OCI-LY7 (cell line): ENCODE results near the gene BICRAL. TPM values are rescaled to one million over a fixed set of nuclear protein-coding genes. Genes with fewer than 3 reads are reported as not detected.
"Not testable (repeated sequence)": the region's sequence is repeated elsewhere in the genome, so short reads cannot be mapped to it uniquely, and the experiment has no call there.

Source experiments
- BruUV-seq: library from RNA; stranded (reverse); fragments of 400-500 nt; replicated peaks from 2 replicates; lab custom pipeline; 2021; lab: Mats Ljungman, UMichigan
- CTCF ChIA-PET: fragments of 300-600 bp; sonication (Branson Sonifier 250); formaldehyde crosslinking; loops from one replicate; lab custom pipeline; 2022; ENCODE audit warnings: antibody characterized with exemption; ENCODE audit not compliant: unreplicated experiment; lab: Charles Lee
- POLR2A ChIA-PET: fragments of 300-600 bp; sonication (Branson Sonifier 250); formaldehyde crosslinking; loops from one replicate; lab custom pipeline; 2022; ENCODE audit warnings: antibody characterized with exemption; lab: Charles Lee
- DNase-seq: peaks from one replicate; pipeline ENCODE4 v3.0.0-alpha.2; 2015; ENCODE audit warnings: low spot score
- H2AFZ ChIP-seq: fragments of 200-600 bp; sonication (generic), shearing (Covaris generic); 2 replicates; pipeline ENCODE4 v1.6.1; 2014; ENCODE audit warnings: mild to moderate bottlenecking, antibody characterized with exemption, low read length, moderate library complexity
- H3K27ac ChIP-seq: fragments of 200-600 bp; sonication (generic); 2 replicates; pipeline ENCODE4 v1.5.1; 2014; ENCODE audit warnings: mixed run types, low read depth, mild to moderate bottlenecking, moderate library complexity, low read length, inconsistent platforms; ENCODE audit not compliant: poor library complexity, severe bottlenecking
- H3K36me3 ChIP-seq: fragments of 200-600 bp; sonication (generic); 2 replicates; pipeline ENCODE4 v1.6.1; 2014; ENCODE audit warnings: mild to moderate bottlenecking, antibody characterized with exemption, low read length, moderate library complexity, mixed read lengths; ENCODE audit not compliant: insufficient read depth
- H3K4me1 ChIP-seq: fragments of 200-600 bp; sonication (generic); 2 replicates; pipeline ENCODE4 v1.5.1; 2014; ENCODE audit warnings: mild to moderate bottlenecking, low read length; ENCODE audit not compliant: insufficient read depth, poor library complexity, severe bottlenecking
- H3K4me2 ChIP-seq: fragments of 200-600 bp; sonication (generic); 2 replicates; pipeline ENCODE4 v1.6.1; 2014; ENCODE audit warnings: mild to moderate bottlenecking, low read length
- H3K4me3 ChIP-seq: fragments of 200-600 bp; sonication (generic); 2 replicates; pipeline ENCODE4 v1.5.1; 2014; ENCODE audit warnings: mild to moderate bottlenecking, low read depth, low read length; ENCODE audit not compliant: poor library complexity, severe bottlenecking
- H3K79me2 ChIP-seq: fragments of 200-600 bp; sonication (generic); 2 replicates; pipeline ENCODE4 v1.6.1; 2016; ENCODE audit warnings: low read depth, mild to moderate bottlenecking, low read length, moderate library complexity, mixed read lengths; ENCODE audit not compliant: insufficient read depth
- H3K9me2 ChIP-seq: fragments of 200-600 bp; sonication (generic); 2 replicates; pipeline ENCODE4 v1.6.1; 2016; ENCODE audit warnings: mild to moderate bottlenecking, low read length, mixed read lengths; ENCODE audit not compliant: insufficient read depth
- H3K9me3 ChIP-seq: fragments of 200-600 bp; sonication (generic); 2 replicates; pipeline ENCODE4 v1.6.1; 2014; ENCODE audit warnings: mild to moderate bottlenecking, mixed run types, low read length, mixed read lengths
- H4K20me1 ChIP-seq: fragments of 200-600 bp; sonication (generic); 2 replicates; pipeline ENCODE4 v1.6.1; 2014; ENCODE audit warnings: mild to moderate bottlenecking, antibody characterized with exemption, low read length, moderate library complexity, mixed read lengths; ENCODE audit not compliant: insufficient read depth
- EZH2phosphoT487 ChIP-seq: fragments of 200-600 bp; sonication (generic); IDR thresholded peaks from 2 replicates; pipeline ENCODE4 v1.6.1; 2018; ENCODE audit warnings: low read depth, borderline replicate concordance, mild to moderate bottlenecking, mixed run types, antibody characterized with exemption, low read length, moderate library complexity, mixed read lengths
- intact Hi-C: fragments of 100-400 bp; cut with micrococcal nuclease; formaldehyde crosslinking; loops from one replicate; pipeline ENCODE4 v1.10.0; 2022; ENCODE audit not compliant: unreplicated experiment
- total RNA-seq, 2 experiments: library from RNA; depleted of rRNA in 1 of 2; stranded (reverse); fragments of >200 nt in 1 of 2; shearing (Covaris generic) in 1 of 2; gene quantifications; 2 replicates each; pipeline ENCODE4 v1.2.3, GENCODE V29; 2014 to 2022
- TF ChIP-seq, protein P1 (sequence below): fragments of 200-600 bp; sonication (generic); conservative IDR thresholded peaks from 2 replicates; pipeline ENCODE4 v1.5.1; 2014; ENCODE audit warnings: mild to moderate bottlenecking, antibody characterized with exemption, low read length, moderate library complexity, mixed read lengths

The BICRAL gene
- total RNA-seq, 2 experiments from 2014 or later: 10.3 to 25.7 TPM

DNA sequence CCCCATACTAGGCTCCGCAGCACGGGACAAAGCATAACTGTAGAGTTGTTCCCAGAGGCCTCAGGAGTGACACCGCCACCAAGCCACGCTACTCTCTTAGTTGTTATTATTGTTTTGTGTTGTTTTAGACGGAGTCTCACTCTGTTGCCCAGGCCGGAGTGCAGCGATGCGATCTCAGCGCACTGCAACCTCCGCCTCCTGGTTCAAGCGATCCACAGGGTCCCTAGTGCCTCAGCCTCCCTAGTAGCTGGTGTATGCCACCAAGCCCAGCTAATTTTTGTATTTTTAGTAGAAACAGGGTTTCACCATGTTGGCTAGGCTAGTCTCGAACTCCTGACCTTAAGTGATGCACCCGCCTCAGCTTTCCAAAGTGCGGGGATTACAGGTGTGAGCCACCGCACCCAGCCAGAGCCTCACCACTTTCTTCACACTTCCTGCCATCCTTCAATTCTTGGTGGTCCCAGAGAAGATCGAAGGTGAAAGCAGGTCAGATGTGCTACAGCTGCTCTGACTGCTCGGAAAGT lies 109.4 kb downstream of the BICRAL start:
- no TSS peak for BruUV-seq
- H3K4me3 ChIP-seq: peak overlapping the region; percentile 74
- peak overlapping the region; percentile 72 for H3K4me2 ChIP-seq
- ChIA-PET CTCF (no interaction called here), POLR2A (interaction anchor here (1.4 to 1.5 kb wide), 2 partner anchors 10 to 49 kb away, joined by 3 to 4 read pairs; no protein-coding TSS in a partner anchor)
- peaks cover 15% of the 10 kb centered on the region for H3K36me3 ChIP-seq
- no peaks in the 10 kb centered on the region for H4K20me1 ChIP-seq
- peak overlapping the region; percentile 69 for H2AFZ ChIP-seq
- peaks cover 8% of the 10 kb centered on the region; the same call in 1 of the 2 replicates for H3K79me2 ChIP-seq
- DNase-seq: no peak
- H3K9me3 ChIP-seq: no peaks in the 10 kb centered on the region
- TF ChIP-seq EZH2phosphoT487: no peak
- TF ChIP-seq, protein P1, sequence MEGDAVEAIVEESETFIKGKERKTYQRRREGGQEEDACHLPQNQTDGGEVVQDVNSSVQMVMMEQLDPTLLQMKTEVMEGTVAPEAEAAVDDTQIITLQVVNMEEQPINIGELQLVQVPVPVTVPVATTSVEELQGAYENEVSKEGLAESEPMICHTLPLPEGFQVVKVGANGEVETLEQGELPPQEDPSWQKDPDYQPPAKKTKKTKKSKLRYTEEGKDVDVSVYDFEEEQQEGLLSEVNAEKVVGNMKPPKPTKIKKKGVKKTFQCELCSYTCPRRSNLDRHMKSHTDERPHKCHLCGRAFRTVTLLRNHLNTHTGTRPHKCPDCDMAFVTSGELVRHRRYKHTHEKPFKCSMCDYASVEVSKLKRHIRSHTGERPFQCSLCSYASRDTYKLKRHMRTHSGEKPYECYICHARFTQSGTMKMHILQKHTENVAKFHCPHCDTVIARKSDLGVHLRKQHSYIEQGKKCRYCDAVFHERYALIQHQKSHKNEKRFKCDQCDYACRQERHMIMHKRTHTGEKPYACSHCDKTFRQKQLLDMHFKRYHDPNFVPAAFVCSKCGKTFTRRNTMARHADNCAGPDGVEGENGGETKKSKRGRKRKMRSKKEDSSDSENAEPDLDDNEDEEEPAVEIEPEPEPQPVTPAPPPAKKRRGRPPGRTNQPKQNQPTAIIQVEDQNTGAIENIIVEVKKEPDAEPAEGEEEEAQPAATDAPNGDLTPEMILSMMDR: no peak
- H3K9me2 ChIP-seq: no peaks in the 10 kb centered on the region
- H3K27ac ChIP-seq: peak overlapping the region; percentile 76
- intact Hi-C loops: loop anchor here (5.0 kb wide), 2 partner anchors 144 to 329 kb away; partner anchors contain the start of genes TBCC and UBR2
- peaks cover 40% of the 10 kb centered on the region for H3K4me1 ChIP-seq

DNA sequence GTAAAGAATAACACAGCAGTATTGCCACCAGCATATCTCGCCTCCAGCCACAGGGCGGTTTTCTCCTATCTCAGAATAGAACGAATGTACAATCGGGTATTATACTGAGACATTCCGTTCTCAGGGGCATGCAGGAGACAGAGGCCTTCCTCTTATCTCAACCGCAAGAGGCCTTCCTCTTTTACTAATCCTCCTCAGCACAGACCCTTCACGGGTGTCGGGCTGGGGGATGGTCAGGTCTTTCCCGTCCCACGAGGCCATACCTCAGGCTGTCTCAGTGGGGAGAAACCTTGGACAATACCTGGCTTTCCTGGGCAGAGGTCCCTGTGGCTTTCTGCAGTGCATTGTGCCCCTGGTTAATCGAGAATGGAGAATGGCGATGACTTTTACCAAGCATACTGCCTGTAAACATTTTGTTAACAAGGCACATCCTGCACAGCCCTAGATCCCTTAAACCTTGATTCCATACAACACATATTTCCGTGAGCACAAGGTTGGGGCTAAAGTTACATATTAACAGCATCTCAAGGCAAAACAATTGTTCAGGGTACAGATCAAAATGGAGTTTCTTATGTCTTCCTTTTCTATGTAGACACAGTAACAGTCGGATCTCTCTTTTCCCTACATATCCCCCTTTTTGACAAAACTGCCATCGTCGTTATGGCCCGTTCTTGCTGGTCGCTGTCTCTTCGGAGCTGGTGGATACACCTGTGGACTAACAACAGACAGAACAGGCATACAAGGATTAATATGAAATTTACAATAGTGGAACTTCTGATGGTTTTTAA lies 112.4 kb downstream of the BICRAL start:
- intact Hi-C loops: loop anchor here (5.0 kb wide), 2 partner anchors 147 to 332 kb away; partner anchors contain the start of genes TBCC and UBR2
- BruUV-seq, H3K36me3 ChIP-seq, CTCF ChIA-PET, H3K9me2 ChIP-seq, H4K20me1 ChIP-seq, H3K79me2 ChIP-seq, H3K9me3 ChIP-seq: not testable (repeated sequence)
- POLR2A ChIA-PET: interaction anchor here (0.6 kb wide), 1 partner anchor 827 kb away, joined by 3 read pairs; no protein-coding TSS in a partner anchor
- Histone ChIP-seq H3K4me2 (peak overlapping the region; percentile 73), H3K4me1 (peaks cover 40% of the 10 kb centered on the region), H3K4me3 (peak overlapping the region; percentile 32), H3K27ac (peak overlapping the region; percentile 56), H2AFZ (peak overlapping the region; percentile 98)
- peak; percentile 42 for DNase-seq

DNA sequence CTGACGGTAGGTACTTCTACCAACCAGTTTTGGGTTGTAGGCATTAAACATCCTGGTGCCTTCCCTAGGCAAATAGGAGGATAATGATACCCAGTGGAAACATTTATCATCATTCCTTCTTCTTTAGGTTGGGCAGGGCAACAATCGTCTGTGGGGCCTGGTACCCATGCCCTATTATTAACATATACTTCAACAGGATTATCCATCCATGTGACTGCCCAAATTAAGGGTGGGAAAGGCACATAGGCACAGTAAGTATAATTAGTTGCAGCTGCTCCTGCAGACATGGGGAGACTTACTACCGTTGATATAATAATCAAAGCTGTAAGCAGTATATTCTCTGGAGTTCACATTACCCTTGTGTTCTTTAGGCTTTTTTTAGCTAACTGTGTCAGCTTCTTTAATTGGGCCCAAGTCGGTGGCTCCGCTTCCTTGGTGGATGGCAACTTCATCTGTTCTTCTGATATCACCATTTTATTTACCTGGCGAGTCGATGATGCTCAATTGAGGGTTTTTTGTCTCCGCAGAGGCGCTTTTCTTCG lies 114.4 kb downstream of the BICRAL start:
- no peak overlapping the region for H2AFZ ChIP-seq
- POLR2A ChIA-PET: no interaction called here
- no peak for TF ChIP-seq EZH2phosphoT487
- TF ChIP-seq, protein P1: no peak
- H3K9me3 ChIP-seq: no peaks in the 10 kb centered on the region
- no peaks in the 10 kb centered on the region for H4K20me1 ChIP-seq
- DNase-seq: no peak
- CTCF ChIA-PET: no interaction called here
- H3K27ac ChIP-seq: no peak overlapping the region
- BruUV-seq: no TSS peak
- no peaks in the 10 kb centered on the region for H3K9me2 ChIP-seq
- peaks cover 35% of the 10 kb centered on the region for H3K4me1 ChIP-seq
- no peaks in the 10 kb centered on the region for H3K36me3 ChIP-seq
- intact Hi-C loops: loop anchor here (5.0 kb wide), 1 partner anchor 169 kb away; no protein-coding TSS in a partner anchor
- H3K4me2 ChIP-seq: no peak overlapping the region
- H3K79me2 ChIP-seq: no peaks in the 10 kb centered on the region
- H3K4me3 ChIP-seq: no peak overlapping the region
